HAP-1 (cell line): ENCODE measurements around the gene UBB.

Source experiments
- DNase-seq, 2 experiments: peaks; one replicate each; pipeline ENCODE4 v3.0.0-alpha.2; 2016 to 2020; ENCODE audit warnings: low spot score in 2 of 2
- H3K27me3 ChIP-seq: fragments of 250-450 bp; sonication (Bioruptor Pico); 2 replicates; pipeline ENCODE4 v1.5.1; 2020; ENCODE audit warnings: low read depth, mild to moderate bottlenecking, moderate library complexity
- H3K36me3 ChIP-seq: fragments of 250-450 bp; sonication (Bioruptor Pico); replicated peaks from 2 replicates; pipeline ENCODE4 v1.5.1; 2020; ENCODE audit warnings: mild to moderate bottlenecking
- H3K4me1 ChIP-seq: fragments of 250-450 bp; sonication (Bioruptor Pico); 2 replicates; pipeline ENCODE4 v1.5.1; 2020; ENCODE audit warnings: mild to moderate bottlenecking
- H3K4me3 ChIP-seq: fragments of 250-450 bp; sonication (Bioruptor Pico); 2 replicates; pipeline ENCODE4 v1.5.1; 2020; ENCODE audit warnings: mild to moderate bottlenecking, moderate library complexity
- H3K9me3 ChIP-seq: fragments of 250-450 bp; sonication (Bioruptor Pico); 2 replicates; pipeline ENCODE4 v1.5.1; 2020; ENCODE audit warnings: mild to moderate bottlenecking, moderate library complexity
- in situ Hi-C: fragments of 300-500 bp; cut with MboI; formaldehyde crosslinking; loops from 3 replicates; pipeline ENCODE4 v1.14.3; 2020; ENCODE audit warnings: low sequenced_read_pairs, inconsistent platforms, mixed read lengths

Gene UBB

GRCh38 chr17:16432017-16432416 lies 51.1 kb downstream of the UBB start:
- H3K4me1 ChIP-seq, result no peaks in the 10 kb centered on the region
- no peaks in the 10 kb centered on the region for H3K36me3 ChIP-seq
- H3K9me3 ChIP-seq, result no peaks in the 10 kb centered on the region
- H3K27me3 ChIP-seq, result no peaks in the 10 kb centered on the region
- in situ Hi-C loops, result no loop called here
- no peak for DNase-seq
- H3K4me3 ChIP-seq, result no peak overlapping the region
